Ishikawa (cell line): ENCODE measurements around the gene RPS15.

Experiments
- CEBPB ChIP-seq: IDR thresholded peaks from 2 replicates; pipeline ENCODE4 v1.6.1; 2012
- EGR1 ChIP-seq: IDR thresholded peaks from 2 replicates; pipeline ENCODE4 v1.6.1; 2012
- EP300 ChIP-seq: IDR thresholded peaks from 2 replicates; pipeline ENCODE4 v1.6.1; 2012; ENCODE audit warnings: borderline replicate concordance
- FOXM1 ChIP-seq: IDR thresholded peaks from 2 replicates; pipeline ENCODE4 v1.6.1; 2012; ENCODE audit warnings: low read depth, borderline replicate concordance
- NFIC ChIP-seq: IDR thresholded peaks from 2 replicates; pipeline ENCODE4 v1.6.1; 2012
- RAD21 ChIP-seq: IDR thresholded peaks from 2 replicates; pipeline ENCODE4 v1.6.1; 2012; ENCODE audit warnings: low read depth
- TAF1 ChIP-seq: IDR thresholded peaks from 2 replicates; pipeline ENCODE4 v1.6.1; 2012; ENCODE audit warnings: low read depth, mild to moderate bottlenecking
- TCF12 ChIP-seq: IDR thresholded peaks from 2 replicates; pipeline ENCODE4 v1.6.1; 2012; ENCODE audit warnings: low read depth
- TEAD4 ChIP-seq: IDR thresholded peaks from 2 replicates; pipeline ENCODE4 v1.6.1; 2012
- YY1 ChIP-seq: IDR thresholded peaks from 2 replicates; pipeline ENCODE4 v1.6.1; 2012; ENCODE audit warnings: low read depth
- TF ChIP-seq, protein P1 (sequence below): IDR thresholded peaks from 2 replicates; pipeline ENCODE4 v1.6.1; 2012
- TF ChIP-seq, protein P2 (sequence below): IDR thresholded peaks from 2 replicates; pipeline ENCODE4 v1.6.1; 2012
- TF ChIP-seq, protein P3 (sequence below): IDR thresholded peaks from 2 replicates; pipeline ENCODE4 v1.6.1; 2012; ENCODE audit warnings: low read depth, mild to moderate bottlenecking

DNA sequence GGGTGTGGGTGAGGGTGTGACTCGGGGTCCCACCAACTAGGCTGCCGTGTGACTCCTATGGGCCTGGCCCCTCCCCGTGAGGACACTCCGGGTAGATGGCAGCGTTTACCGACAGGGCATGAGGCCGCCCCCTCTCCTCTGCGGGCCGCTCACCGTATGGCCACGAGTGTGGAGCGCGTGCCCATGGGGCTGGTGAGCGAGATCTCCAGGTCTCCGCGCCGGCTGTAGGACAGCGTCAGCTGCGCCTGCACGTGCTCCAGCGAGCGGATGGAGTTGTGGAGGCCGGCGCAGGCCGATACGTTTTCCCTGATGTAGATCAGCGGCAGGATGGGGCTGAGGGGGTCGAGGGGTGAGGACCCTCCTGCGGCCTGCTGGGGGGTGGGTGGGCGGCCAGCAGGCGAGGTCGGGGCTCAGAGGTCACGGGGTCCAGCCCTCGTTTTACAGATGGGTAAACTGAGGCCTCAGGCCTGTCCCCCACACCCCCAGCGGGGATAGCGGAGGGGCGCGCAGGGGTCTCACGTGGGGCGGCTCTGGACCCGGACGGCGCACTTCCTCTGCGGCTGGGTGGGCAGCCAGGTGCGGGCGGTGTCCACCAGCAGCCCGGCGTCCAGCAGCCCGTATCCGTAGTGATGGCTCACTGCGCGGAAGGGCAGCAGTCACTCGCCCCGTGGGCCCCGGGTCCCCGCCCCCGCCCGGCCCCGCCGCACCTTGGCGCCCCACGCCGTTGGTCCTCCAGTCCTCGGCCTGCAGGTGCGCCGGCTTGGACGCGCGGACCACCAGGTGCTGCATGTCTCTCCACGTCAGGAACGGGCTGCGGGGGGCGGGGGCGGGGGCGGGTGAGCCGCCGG, 45.2 kb downstream of the RPS15 start:
- TF ChIP-seq TCF12 (no peak), YY1 (no peak), CEBPB (no peak), EP300 (no peak), RAD21 (no peak), EGR1 (no peak), TEAD4 (no peak), NFIC (no peak), TAF1 (no peak), FOXM1 (no peak)
- TF ChIP-seq, protein P1, sequence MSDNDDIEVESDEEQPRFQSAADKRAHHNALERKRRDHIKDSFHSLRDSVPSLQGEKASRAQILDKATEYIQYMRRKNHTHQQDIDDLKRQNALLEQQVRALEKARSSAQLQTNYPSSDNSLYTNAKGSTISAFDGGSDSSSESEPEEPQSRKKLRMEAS, result no peak
- TF ChIP-seq, protein P2, sequence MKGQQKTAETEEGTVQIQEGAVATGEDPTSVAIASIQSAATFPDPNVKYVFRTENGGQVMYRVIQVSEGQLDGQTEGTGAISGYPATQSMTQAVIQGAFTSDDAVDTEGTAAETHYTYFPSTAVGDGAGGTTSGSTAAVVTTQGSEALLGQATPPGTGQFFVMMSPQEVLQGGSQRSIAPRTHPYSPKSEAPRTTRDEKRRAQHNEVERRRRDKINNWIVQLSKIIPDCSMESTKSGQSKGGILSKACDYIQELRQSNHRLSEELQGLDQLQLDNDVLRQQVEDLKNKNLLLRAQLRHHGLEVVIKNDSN, result no peak
- TF ChIP-seq, protein P3, sequence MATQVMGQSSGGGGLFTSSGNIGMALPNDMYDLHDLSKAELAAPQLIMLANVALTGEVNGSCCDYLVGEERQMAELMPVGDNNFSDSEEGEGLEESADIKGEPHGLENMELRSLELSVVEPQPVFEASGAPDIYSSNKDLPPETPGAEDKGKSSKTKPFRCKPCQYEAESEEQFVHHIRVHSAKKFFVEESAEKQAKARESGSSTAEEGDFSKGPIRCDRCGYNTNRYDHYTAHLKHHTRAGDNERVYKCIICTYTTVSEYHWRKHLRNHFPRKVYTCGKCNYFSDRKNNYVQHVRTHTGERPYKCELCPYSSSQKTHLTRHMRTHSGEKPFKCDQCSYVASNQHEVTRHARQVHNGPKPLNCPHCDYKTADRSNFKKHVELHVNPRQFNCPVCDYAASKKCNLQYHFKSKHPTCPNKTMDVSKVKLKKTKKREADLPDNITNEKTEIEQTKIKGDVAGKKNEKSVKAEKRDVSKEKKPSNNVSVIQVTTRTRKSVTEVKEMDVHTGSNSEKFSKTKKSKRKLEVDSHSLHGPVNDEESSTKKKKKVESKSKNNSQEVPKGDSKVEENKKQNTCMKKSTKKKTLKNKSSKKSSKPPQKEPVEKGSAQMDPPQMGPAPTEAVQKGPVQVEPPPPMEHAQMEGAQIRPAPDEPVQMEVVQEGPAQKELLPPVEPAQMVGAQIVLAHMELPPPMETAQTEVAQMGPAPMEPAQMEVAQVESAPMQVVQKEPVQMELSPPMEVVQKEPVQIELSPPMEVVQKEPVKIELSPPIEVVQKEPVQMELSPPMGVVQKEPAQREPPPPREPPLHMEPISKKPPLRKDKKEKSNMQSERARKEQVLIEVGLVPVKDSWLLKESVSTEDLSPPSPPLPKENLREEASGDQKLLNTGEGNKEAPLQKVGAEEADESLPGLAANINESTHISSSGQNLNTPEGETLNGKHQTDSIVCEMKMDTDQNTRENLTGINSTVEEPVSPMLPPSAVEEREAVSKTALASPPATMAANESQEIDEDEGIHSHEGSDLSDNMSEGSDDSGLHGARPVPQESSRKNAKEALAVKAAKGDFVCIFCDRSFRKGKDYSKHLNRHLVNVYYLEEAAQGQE, result no peak
